ENCODE measurements around the gene GDPD1. TPM values are rescaled to one million over a fixed set of nuclear protein-coding genes. Genes with fewer than 3 reads are reported as not detected.

Gene GDPD1
- 2.5 TPM for total RNA-seq
- 2.8 TPM for polyA plus RNA-seq (ENCODE audit: insufficient read depth, low read depth, low replicate concordance)
- long read RNA-seq, donor 1: 0 reads
- long read RNA-seq, donor 2, partial matches to known transcripts: 0 of 1 reads
- long read RNA-seq, donor 2, other reads (novel, unspliced or antisense): 0 of 1 reads
- long read RNA-seq, donor 3: 0 reads
- long read RNA-seq, donor 4, partial matches to known transcripts: 0 of 1 reads
- long read RNA-seq, donor 4, other reads (novel, unspliced or antisense): 0 of 1 reads
- long read RNA-seq, donor 5: 0 reads
- long read RNA-seq, donor 6, partial matches to known transcripts: 0 of 2 reads
- long read RNA-seq, donor 6, other reads (novel, unspliced or antisense): 0 of 2 reads
- long read RNA-seq, donor 7, partial matches to known transcripts: 0 of 2 reads
- long read RNA-seq, donor 7, other reads (novel, unspliced or antisense): 2 of 2 reads
- long read RNA-seq, donor 8: 0 reads
- long read RNA-seq, donor 9, partial matches to known transcripts: 0 of 1 reads
- long read RNA-seq, donor 9, other reads (novel, unspliced or antisense): 0 of 1 reads
- long read RNA-seq, donor 10: 0 reads

DNA sequence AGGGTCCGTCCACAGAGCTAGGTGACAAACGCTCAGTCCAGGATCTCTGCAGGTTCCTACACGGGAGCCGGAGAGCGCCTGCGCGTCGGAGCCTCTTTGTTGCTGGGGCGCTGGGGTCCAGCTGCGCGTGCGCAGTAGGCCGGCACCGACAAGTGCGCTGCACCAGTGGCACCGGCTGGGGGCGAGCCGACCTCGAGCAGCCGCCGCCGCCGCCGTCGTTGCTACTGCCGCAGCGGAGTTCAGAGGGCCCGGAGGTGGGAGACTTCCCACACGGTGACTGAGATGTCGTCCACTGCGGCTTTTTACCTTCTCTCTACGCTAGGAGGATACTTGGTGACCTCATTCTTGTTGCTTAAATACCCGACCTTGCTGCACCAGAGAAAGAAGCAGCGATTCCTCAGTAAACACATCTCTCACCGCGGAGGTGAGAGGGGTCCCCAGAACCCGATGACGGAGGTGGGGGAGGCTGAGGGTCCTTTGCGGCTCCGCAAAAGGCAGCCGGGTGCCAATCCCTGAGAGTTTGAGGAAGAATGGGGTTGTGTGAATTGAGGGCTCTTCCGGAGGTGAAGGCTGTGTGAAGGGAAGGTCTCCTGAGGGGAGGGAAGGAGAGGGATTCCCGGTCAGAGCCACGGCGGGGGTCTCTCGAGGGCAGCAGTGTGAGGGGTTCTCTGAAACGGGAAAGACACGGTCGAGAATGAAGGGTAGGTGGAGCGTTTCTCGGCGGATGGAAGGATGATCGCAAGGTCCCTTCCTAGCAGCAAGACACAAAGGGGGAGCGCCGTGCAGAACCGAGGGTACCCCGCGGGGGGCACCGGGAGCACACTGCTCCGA, at the start of gene GDPD1:
Gene GDPD1 (plus strand): TSS at position 184 of the 831 bp plus-strand sequence. CDS start 99 bp downstream, at position 283.
- TF ChIP-seq, protein P1, sequence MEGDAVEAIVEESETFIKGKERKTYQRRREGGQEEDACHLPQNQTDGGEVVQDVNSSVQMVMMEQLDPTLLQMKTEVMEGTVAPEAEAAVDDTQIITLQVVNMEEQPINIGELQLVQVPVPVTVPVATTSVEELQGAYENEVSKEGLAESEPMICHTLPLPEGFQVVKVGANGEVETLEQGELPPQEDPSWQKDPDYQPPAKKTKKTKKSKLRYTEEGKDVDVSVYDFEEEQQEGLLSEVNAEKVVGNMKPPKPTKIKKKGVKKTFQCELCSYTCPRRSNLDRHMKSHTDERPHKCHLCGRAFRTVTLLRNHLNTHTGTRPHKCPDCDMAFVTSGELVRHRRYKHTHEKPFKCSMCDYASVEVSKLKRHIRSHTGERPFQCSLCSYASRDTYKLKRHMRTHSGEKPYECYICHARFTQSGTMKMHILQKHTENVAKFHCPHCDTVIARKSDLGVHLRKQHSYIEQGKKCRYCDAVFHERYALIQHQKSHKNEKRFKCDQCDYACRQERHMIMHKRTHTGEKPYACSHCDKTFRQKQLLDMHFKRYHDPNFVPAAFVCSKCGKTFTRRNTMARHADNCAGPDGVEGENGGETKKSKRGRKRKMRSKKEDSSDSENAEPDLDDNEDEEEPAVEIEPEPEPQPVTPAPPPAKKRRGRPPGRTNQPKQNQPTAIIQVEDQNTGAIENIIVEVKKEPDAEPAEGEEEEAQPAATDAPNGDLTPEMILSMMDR (IDR thresholded peaks at IDR 0.05; ENCODE audit: borderline replicate concordance, extremely low read depth, insufficient read depth): peak; percentile 66
- intact Hi-C loops (cut with DNase I): no loop called here

DNA sequence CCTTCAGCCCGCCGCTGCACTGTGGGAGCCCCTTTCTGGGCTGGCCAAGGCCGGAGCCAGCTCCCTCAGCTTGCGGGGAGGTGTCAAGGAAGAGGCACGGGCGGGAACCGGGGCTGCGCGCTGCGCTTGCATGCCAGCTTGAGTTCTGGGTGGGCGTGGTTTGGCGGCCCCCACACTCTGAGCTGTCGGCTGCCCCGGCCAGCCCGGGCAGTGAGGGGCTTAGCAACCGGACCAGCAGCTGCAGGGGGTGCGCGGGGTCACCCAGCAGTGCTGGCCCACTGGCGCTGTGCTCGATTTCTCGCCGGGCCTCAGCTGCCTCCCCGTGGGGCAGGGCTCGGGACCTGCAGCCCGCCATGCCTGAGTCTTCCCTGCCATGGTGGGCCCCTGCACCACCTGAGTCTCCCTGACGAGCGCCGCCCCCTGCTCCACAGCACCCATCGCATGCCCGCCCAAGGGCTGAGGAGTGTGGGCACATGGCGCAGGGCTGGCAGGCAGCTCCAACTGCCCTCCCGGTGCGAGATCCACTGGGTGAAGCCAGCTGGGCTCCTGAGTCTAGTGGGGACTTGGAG, 47.8 kb upstream of the GDPD1 start:
- no peak overlapping the region for H3K4me3 ChIP-seq (ENCODE audit: low read length in 3 of 3)
- H3K27me3 ChIP-seq (ENCODE audit: control insufficient read depth, insufficient read depth, low read length): no peaks in the 10 kb centered on the region
- no peaks in the 10 kb centered on the region for H3K9me3 ChIP-seq (ENCODE audit: control insufficient read depth in 2 of 3, insufficient read depth in 1 of 3, low read length in 3 of 3)
- DNase-seq (no peak), FAIRE-seq (no peak)
- intact Hi-C loops (cut with DNase I): no loop called here
- TF ChIP-seq, protein P1 (IDR thresholded peaks at IDR 0.05; ENCODE audit: borderline replicate concordance, extremely low read depth, insufficient read depth): no peak
- H3K4me1 ChIP-seq (ENCODE audit: control insufficient read depth in 2 of 3, insufficient read depth in 2 of 3, low read depth in 1 of 3, low read length in 3 of 3): no peaks in the 10 kb centered on the region
- H3K36me3 ChIP-seq (ENCODE audit: control insufficient read depth in 2 of 3, insufficient read depth in 3 of 3, low read length in 3 of 3): no peaks in the 10 kb centered on the region
- H3K27ac ChIP-seq (ENCODE audit: low read depth in 2 of 2, low read length in 2 of 2): no peak overlapping the region
- H3K9ac ChIP-seq (ENCODE audit: low read length in 3 of 3): no peak overlapping the region

More for the DNA sequence above, at the start of gene GDPD1:
- H3K4me3 ChIP-seq (ENCODE audit: low read length in 3 of 3): peak within 1 kb of the TSS; percentile 83 to 93 (median 90)
- H3K36me3 ChIP-seq (ENCODE audit: control insufficient read depth in 2 of 3, insufficient read depth in 3 of 3, low read length in 3 of 3): no peaks in the 10 kb centered on the region
- no peaks in the 10 kb centered on the region for H3K9me3 ChIP-seq (ENCODE audit: control insufficient read depth in 2 of 3, insufficient read depth in 1 of 3, low read length in 3 of 3)
- H3K4me1 ChIP-seq (ENCODE audit: control insufficient read depth in 2 of 3, insufficient read depth in 2 of 3, low read depth in 1 of 3, low read length in 3 of 3): no peaks in the 10 kb centered on the region
- H3K27me3 ChIP-seq (ENCODE audit: control insufficient read depth, insufficient read depth, low read length): no peaks in the 10 kb centered on the region
- peak within 1 kb of the TSS in 1 of 2 donors; percentile 25 for H3K27ac ChIP-seq (ENCODE audit: low read depth in 2 of 2, low read length in 2 of 2)
- DNase-seq: peak; percentile 97 to 98 (median 98)
- no peak for FAIRE-seq
- H3K9ac ChIP-seq (ENCODE audit: low read length in 3 of 3): peak within 1 kb of the TSS; percentile 68 to 89 (median 76)

DNA sequence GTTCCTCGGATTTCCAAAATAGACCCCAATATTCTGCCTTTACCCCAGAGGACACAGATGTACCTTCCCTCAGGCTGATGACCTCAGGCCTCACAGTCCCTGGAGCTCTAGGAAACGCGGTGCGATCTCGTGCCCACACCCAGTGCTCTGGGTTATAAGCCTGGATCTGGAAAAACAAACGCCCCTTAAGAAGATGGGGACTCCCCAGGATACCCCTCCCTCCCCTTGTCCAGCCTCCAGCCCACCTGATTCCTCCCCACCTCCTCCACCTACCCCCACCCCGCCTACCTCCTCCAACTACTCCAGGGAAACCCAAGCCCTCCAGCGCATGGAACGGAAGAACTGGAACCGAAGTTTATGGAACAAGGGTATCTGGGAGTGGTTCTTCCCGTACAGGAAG, 45.6 kb upstream of the GDPD1 start:
- intact Hi-C loops (cut with DNase I): no loop called here
- TF ChIP-seq, protein P1 (IDR thresholded peaks at IDR 0.05; ENCODE audit: borderline replicate concordance, extremely low read depth, insufficient read depth): no peak
- Histone ChIP-seq H3K9ac (ENCODE audit: low read length in 3 of 3) (no peak overlapping the region), H3K4me1 (ENCODE audit: control insufficient read depth in 2 of 3, insufficient read depth in 2 of 3, low read depth in 1 of 3, low read length in 3 of 3) (no peaks in the 10 kb centered on the region), H3K9me3 (ENCODE audit: control insufficient read depth in 2 of 3, insufficient read depth in 1 of 3, low read length in 3 of 3) (no peaks in the 10 kb centered on the region), H3K27ac (ENCODE audit: low read depth in 2 of 2, low read length in 2 of 2) (no peak overlapping the region), H3K27me3 (ENCODE audit: control insufficient read depth, insufficient read depth, low read length) (no peaks in the 10 kb centered on the region), H3K4me3 (ENCODE audit: low read length in 3 of 3) (no peak overlapping the region), H3K36me3 (ENCODE audit: control insufficient read depth in 2 of 3, insufficient read depth in 3 of 3, low read length in 3 of 3) (no peaks in the 10 kb centered on the region)
- DNase-seq (no peak), FAIRE-seq (no peak)

Measured in kidney (tissue), 22 donors.